ENCODE results near the gene SLC39A7. TPM values are rescaled to one million over a fixed set of nuclear protein-coding genes. Genes with fewer than 3 reads are reported as not detected.
A peak's percentile ranks its signal among the peaks of the same experiment; 100 is the strongest.

SLC39A7 gene
- total and polyA plus RNA-seq, 4 donors, result 8.9 to 112 (median 71.1) TPM

DNA sequence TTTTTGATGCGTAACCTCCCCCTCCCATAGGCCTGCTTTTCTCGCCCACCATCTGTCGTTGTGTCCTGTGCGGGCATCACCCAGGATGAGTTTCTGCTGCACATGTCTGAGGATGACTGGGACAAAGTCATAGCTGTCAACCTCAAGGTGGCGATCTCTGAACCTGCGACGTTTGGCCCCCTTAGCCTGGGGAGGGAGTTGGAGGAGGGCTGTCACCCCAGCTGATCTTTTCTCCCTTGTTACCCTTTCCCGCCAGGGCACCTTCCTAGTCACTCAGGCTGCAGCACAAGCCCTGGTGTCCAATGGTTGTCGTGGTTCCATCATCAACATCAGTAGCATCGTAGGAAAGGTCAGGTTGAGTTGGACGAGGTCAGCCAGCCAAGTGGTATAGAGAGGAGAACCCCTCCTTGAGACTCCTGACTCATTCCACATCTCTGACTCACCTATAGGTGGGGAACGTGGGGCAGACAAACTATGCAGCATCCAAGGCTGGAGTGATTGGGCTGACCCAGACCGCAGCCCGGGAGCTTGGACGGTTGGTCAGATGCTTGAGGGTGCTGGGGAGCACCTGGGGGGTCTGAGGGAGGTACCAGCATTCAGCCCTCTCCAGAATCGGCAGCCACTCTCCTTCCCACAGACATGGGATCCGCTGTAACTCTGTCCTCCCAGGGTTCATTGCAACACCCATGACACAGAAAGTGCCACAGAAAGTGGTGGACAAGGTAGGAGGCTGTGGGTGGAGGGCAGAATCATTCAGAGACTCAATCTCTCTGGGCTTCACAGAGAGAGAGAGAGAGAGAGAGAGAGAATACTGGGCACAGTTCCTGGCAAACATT, 4.7 kb downstream of the SLC39A7 start:
- Histone ChIP-seq H3K4me1 (ENCODE audit: control insufficient read depth in 4 of 4, insufficient read depth in 4 of 4, low read length in 3 of 4) (peaks cover 9 to 51% (median 35%) of the 10 kb centered on the region in 4 donors), H3K27ac (ENCODE audit: low read depth in 1 of 2, low read length in 2 of 2) (peak overlapping the region; percentile 74 to 86), H3K9ac (ENCODE audit: low read depth in 1 of 2, low read length in 2 of 2) (peak overlapping the region; percentile 25 to 44), H3K27me3 (ENCODE audit: control insufficient read depth in 4 of 4, insufficient read depth in 4 of 4, low read length in 3 of 4) (no peaks in the 10 kb centered on the region), H3K9me3 (ENCODE audit: control insufficient read depth in 4 of 4, low read length in 3 of 4) (no peaks in the 10 kb centered on the region), H3K36me3 (ENCODE audit: control insufficient read depth in 4 of 4, insufficient read depth in 3 of 4, low read depth in 1 of 4, low read length in 3 of 4) (peaks cover 3 to 29% (median 19%) of the 10 kb centered on the region in 4 donors), H3K4me3 (ENCODE audit: low read depth in 1 of 3, low read length in 3 of 3) (peak overlapping the region; percentile 38 to 68 (median 58))
- TF ChIP-seq EGR1 (IDR thresholded peaks at IDR 0.05; ENCODE audit: low read depth in 2 of 2) (no peak), MAX (IDR thresholded peaks at IDR 0.05) (no peak), YY1 (IDR thresholded peaks at IDR 0.05) (no peak), SP1 (IDR thresholded peaks at IDR 0.05) (no peak), GABPA (IDR thresholded peaks at IDR 0.05 in 1 of 2, conservative IDR thresholded peaks at IDR 0.05 in 1 of 2) (no peak), NR2F2 (IDR thresholded peaks at IDR 0.05) (no peak), FOXA1 (IDR thresholded peaks at IDR 0.05) (no peak), JUND (IDR thresholded peaks at IDR 0.05) (no peak), TAF1 (conservative IDR thresholded peaks at IDR 0.05) (no peak), FOXA2 (IDR thresholded peaks at IDR 0.05) (no peak), RAD21 (IDR thresholded peaks at IDR 0.05) (no peak), HNF4A (conservative IDR thresholded peaks at IDR 0.05) (no peak), HNF4G (IDR thresholded peaks at IDR 0.05) (no peak), RXRA (IDR thresholded peaks at IDR 0.05) (no peak)
- TF ChIP-seq, protein P1, sequence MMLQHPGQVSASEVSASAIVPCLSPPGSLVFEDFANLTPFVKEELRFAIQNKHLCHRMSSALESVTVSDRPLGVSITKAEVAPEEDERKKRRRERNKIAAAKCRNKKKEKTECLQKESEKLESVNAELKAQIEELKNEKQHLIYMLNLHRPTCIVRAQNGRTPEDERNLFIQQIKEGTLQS (IDR thresholded peaks at IDR 0.05), result no peak
- TF ChIP-seq, protein P2, sequence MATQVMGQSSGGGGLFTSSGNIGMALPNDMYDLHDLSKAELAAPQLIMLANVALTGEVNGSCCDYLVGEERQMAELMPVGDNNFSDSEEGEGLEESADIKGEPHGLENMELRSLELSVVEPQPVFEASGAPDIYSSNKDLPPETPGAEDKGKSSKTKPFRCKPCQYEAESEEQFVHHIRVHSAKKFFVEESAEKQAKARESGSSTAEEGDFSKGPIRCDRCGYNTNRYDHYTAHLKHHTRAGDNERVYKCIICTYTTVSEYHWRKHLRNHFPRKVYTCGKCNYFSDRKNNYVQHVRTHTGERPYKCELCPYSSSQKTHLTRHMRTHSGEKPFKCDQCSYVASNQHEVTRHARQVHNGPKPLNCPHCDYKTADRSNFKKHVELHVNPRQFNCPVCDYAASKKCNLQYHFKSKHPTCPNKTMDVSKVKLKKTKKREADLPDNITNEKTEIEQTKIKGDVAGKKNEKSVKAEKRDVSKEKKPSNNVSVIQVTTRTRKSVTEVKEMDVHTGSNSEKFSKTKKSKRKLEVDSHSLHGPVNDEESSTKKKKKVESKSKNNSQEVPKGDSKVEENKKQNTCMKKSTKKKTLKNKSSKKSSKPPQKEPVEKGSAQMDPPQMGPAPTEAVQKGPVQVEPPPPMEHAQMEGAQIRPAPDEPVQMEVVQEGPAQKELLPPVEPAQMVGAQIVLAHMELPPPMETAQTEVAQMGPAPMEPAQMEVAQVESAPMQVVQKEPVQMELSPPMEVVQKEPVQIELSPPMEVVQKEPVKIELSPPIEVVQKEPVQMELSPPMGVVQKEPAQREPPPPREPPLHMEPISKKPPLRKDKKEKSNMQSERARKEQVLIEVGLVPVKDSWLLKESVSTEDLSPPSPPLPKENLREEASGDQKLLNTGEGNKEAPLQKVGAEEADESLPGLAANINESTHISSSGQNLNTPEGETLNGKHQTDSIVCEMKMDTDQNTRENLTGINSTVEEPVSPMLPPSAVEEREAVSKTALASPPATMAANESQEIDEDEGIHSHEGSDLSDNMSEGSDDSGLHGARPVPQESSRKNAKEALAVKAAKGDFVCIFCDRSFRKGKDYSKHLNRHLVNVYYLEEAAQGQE (IDR thresholded peaks at IDR 0.05), result no peak
- TF ChIP-seq, protein P3, sequence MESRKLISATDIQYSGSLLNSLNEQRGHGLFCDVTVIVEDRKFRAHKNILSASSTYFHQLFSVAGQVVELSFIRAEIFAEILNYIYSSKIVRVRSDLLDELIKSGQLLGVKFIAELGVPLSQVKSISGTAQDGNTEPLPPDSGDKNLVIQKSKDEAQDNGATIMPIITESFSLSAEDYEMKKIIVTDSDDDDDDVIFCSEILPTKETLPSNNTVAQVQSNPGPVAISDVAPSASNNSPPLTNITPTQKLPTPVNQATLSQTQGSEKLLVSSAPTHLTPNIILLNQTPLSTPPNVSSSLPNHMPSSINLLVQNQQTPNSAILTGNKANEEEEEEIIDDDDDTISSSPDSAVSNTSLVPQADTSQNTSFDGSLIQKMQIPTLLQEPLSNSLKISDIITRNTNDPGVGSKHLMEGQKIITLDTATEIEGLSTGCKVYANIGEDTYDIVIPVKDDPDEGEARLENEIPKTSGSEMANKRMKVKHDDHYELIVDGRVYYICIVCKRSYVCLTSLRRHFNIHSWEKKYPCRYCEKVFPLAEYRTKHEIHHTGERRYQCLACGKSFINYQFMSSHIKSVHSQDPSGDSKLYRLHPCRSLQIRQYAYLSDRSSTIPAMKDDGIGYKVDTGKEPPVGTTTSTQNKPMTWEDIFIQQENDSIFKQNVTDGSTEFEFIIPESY (IDR thresholded peaks at IDR 0.05), result no peak
- 53% methylated on average over 17 of the region's 17 CpGs for WGBS
- no peak for DNase-seq (ENCODE audit: low spot score)

Data from liver (tissue), 9 donors.